GM12892 (cell line): ENCODE results near the gene TNS1.

Source experiments
- DNase-seq: peaks from one replicate; pipeline ENCODE4 v3.0.0; 2011; ENCODE audit not compliant: insufficient read length
- FAIRE-seq: peaks from 2 replicates; lab custom pipeline; 2011; peaks lifted over from hg19 to GRCh38; lab: Jason Lieb, UNC
- POLR2A ChIP-seq: IDR thresholded peaks from 2 replicates; pipeline ENCODE4 v1.6.1; 2011; ENCODE audit warnings: low read depth, low read length, control low read depth
- POLR2AphosphoS5 ChIP-seq: IDR thresholded peaks from 2 replicates; pipeline ENCODE4 v1.6.1; 2011; ENCODE audit warnings: low read depth, low read length, control low read depth
- TAF1 ChIP-seq: IDR thresholded peaks from 2 replicates; pipeline ENCODE4 v1.6.1; 2011; ENCODE audit warnings: low read depth, mild to moderate bottlenecking, control low read depth, low read length, borderline replicate concordance

TNS1 gene

DNA sequence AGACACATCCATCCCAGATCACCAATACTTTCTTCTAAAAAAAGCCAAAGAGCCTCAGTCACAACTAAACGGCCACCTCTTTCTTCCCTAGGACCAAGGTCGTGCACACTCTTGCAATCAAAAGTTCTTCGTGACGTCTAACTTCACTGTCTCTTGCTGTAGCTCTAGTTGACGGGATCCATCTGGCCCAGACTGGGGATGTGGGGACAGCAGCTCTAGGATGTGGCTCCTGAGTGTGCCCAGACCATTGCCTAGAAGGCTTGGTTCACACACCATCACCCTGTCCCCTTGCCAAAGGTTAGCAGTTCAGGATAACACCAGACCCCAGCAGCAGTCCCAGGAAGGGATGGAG is 98.2 kb downstream of the TNS1 start:
- FAIRE-seq: no peak
- no peak for DNase-seq
- TF ChIP-seq TAF1: no peak

DNA sequence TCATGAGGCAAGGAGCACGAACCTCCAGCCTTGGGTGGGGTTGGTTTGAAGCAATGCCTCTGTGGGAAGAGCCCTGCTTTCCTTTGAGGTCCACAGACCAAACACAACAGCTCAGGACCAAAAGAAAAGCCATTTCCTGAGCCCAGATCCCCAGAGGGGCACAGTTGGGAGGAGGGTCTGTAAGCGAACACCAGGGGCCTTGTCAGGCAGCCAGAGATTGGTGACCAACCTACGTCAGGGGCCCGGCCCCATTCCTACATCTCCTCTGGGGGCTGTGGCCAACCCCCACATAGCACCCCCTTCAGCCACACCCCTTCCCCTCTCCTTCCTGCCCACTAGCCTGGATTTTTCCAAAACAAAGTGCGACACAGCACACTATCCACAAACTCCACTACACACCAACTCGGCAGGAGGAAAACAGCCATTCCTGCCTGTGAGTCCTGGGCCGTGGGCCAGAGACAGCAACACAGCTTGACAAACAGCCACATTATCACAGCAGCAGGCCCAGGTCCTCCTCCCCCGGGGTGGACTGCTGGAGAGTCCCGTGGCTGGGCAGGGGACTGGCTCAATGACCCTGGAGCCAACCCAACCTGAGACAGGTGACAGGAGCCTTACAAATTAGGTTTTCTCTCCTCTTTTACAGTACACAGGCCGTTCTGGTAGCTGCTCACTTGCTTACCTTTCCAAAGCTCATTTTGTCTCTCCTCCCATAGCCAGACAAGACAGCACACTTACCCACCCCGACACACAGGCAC is 98.8 kb downstream of the TNS1 start:
- DNase-seq: no peak
- no peak for TF ChIP-seq POLR2A
- TF ChIP-seq POLR2AphosphoS5: no peak
- TF ChIP-seq TAF1: no peak
- no peak for FAIRE-seq

DNA sequence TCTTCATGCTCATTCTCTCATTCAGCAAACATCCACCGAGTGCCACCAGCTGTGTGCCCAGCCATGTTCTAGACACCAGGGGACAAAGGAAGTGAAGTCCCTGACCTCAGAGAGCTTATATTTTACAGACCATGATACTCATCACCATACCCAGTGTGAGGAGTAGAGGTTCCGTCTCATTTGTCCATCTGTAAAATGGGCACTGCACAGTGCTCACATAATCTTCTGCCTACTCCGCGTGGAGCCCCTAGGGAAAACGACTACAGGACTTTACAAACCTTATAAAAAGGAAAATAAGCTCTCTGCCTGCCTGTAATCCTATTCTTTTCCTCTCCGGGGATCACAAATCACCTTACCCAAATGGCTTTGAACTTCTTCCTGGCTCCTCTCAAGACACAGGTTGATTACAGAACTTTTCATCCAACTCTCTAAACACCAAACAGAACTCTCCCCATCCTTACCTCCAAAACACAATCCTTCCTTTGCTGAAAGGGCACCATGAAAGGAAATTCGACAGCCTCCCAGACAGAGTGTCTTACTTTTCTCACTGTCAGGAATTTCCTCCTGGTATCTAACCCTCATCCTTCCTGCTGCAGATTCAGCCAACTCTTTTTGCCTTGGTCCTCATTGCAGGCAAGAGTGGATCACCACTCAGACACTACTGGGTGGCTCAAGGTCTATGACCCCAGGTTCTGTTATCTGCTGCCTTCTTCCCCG is 99.5 kb downstream of the TNS1 start:
- no peak for FAIRE-seq
- no peak for DNase-seq
- no peak for TF ChIP-seq POLR2A
- TF ChIP-seq POLR2AphosphoS5: no peak
- no peak for TF ChIP-seq TAF1

DNA sequence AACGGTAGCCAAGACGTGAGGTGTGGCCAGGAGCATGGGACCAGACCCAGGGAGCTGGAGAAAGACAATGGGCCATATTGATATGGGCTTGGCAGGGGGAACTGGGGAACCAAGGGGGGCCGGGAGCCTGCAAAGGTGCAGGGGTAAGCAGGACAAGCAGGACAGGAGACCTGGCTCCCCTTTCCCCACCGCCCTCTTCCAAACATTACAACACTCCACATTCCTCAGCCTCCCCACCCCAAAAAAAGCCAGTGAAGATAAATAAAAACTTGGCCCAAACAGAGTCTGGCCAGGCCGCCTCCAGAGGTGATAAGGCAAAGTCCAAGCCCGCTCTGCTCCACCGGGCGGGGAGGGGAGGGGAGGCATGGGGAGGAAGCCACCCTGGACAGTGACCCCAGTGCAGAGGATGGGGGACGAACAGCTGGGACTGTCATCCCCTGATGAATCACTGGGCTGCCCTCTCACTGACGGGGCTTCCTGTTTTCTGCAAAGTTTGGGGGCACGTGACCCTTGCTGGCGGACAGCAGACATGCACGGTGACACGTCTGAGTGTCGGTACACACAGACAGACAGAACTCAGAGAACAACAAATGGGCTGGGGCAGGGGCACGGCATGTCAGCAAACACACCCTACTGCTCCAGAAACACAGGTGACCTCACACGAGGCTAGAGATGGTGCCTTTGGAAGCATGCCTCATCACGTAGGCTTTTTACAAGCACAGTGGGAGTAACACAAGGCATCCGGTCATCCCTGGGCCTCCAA is 100.2 kb downstream of the TNS1 start:
- no peak for TF ChIP-seq TAF1
- no peak for TF ChIP-seq POLR2AphosphoS5
- TF ChIP-seq POLR2A: no peak
- DNase-seq (no peak), FAIRE-seq (peak; percentile 9)

DNA sequence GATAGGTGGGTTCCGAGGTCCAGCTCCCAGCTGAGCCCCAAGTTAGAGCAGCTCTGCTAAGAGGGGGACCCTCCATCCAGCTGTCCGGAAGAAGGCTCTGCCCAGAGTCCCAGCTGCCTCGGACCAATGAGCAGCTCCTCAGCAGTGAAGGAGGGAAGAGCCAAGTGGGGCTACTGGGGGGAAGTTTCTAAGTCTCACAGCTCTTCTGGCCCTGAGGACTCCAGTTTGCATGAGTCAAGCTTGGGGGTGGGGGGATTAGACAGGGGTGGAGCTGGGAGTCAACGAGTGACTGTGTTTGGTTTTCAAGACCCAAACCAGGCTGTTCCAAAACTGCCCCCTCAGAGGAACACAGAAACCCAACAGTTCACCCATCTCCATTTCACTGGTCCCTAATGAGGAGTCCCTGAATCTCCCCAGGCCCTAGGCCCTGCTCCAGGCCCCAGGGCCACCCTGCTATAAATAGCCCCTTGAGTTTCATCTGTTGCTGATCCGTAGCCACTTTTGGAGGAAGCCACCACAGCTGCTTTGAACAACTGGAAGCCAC is 100.9 kb downstream of the TNS1 start:
- TF ChIP-seq TAF1 (no peak), POLR2AphosphoS5 (no peak), POLR2A (no peak)
- FAIRE-seq: no peak
- DNase-seq: no peak

DNA sequence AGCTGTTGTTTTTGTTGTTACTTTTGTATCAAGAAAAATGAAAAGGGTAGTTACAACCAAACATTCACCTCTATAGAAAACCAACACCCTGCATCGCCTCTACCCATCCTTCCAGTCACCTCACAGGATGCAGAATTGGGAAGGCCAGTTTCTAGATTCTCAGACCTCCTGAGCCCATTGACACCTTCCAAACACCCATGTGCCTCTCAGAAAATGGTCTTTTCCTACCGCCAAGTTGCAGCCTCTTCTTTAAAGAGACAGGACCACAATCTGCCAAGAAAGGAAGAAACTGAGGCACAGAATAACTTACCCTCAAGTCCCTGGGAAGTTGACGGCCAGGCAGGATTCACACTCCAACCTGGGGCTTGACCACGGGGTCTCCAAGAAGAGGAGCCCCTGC is 101.4 kb downstream of the TNS1 start:
- DNase-seq (no peak), FAIRE-seq (no peak)
- TF ChIP-seq POLR2AphosphoS5: no peak
- no peak for TF ChIP-seq POLR2A
- TF ChIP-seq TAF1: no peak

DNA sequence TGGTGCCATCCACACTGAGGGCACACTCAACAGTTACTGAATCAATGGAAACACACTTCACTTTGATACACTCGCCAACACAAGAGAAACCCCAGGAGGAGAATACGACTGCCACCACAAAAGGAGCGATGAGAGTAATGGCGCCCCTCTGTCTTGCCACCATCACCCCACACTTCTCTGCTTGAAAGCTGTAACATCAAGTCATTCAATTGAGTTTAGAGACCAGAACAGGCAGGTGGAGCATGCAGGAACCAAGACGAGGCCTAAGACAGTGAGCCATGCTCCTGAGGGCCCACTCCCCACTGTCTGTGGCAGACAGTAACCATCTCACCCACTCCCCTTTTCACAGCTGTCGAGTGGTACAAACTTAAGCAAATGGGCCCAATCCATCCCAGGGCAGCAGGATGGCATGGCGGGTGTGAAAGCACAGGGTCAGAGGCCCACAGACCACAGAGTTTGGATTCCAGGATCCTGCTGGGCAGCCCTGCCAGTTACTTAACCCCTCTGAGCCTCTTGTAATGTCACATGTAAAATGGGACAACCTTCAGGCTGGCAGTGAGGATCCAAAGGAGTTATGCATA is 101.9 kb downstream of the TNS1 start:
- no peak for DNase-seq
- no peak for FAIRE-seq
- TF ChIP-seq TAF1 (no peak), POLR2AphosphoS5 (no peak), POLR2A (no peak)

DNA sequence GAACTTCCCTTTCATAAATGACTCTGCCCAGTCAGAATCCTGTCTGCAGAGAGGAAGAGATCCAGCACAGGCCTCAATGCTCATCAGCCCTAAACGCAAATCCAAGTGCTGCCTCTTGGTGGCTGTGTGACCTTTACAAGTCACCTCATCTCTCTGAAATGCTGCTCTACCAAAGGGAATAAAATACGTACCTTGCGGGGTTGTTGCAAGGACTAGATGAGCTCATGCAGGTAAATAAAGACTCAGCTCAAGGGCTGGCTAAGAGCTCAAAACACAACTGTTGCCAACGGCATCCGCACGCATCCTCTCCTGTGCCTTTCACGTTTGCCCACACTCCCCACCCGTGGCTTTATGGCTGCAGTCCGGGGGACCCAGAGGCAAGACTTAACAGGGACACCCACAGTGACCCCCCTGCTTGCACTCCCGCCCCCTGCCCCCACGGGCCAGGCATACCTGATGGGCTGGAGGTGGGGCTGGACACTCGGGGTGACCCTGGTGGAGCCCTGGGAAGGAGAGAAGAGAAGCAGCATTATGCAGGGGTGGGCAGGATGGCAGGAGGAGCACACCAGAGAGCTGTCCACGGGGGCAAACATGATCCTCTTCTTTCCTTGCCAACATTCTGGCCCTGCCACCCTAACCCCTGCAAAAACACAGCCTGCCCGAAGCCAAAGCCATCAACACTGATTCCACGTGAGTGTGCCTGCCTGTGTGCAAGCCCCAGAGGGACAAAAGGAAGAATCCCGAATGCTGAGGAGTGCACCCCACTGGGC is 102.6 kb downstream of the TNS1 start:
- TF ChIP-seq POLR2AphosphoS5: no peak
- no peak for TF ChIP-seq TAF1
- no peak for TF ChIP-seq POLR2A
- FAIRE-seq: no peak
- no peak for DNase-seq

DNA sequence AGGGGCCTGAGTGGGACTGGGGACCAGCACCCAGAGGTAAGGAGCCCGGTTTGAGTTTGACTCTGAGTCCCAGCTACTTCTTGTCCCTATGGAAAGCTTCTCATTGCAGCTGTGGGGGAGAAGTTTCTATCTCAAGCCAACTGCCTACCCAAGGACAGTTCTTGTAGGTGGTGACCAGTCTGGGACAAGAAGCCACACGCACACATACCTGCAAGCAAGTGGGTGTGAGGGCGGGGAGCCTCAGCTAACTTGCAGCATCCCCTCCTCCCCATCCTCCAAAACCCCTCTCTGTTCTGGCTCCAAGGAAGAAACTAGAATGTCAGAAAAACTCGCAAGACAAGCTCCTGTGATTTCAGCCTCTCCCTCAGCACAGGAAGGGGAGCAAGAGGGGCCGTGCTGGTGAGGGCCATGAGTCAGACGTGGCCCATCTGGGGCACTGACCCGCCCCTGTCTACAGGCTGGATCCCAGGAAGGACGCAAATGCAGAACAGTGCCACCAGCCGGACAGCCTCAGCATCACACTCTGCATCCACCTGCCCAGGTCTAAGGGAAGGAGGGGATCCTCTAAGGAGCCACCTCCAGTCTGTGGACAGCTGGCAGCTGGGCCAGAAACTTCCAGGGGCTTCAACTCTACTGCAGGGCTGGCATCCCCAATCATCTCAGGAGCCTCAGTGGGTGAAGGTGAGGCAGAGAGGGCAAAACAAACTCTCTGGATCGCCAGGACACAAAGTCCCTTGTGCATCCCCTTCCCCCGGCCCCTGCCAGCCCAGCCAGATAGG is 103.4 kb downstream of the TNS1 start:
- DNase-seq (peak; percentile 71), FAIRE-seq (peak; percentile 61)
- TF ChIP-seq TAF1: no peak
- no peak for TF ChIP-seq POLR2A
- TF ChIP-seq POLR2AphosphoS5: no peak
